Suprapubic skin (tissue), 4 donors: Measurements from ENCODE around the gene LYZL1.

ENCODE experiments used
- EP300 ChIP-seq: sonication (generic); formaldehyde crosslinking; IDR thresholded peaks from one replicate; pipeline ENCODE4 v1.6.1; 2017; ENCODE audit warnings: antibody characterized with exemption
- POLR2A ChIP-seq, 2 donors: fragments of 450-650 bp; IDR thresholded peaks; one replicate each; pipeline ENCODE4 v1.6.1; 2017; ENCODE audit warnings: antibody characterized with exemption in 2 of 2, mild to moderate bottlenecking in 2 of 2, moderate library complexity in 2 of 2
- POLR2AphosphoS5 ChIP-seq, 3 donors: sonication (generic); formaldehyde crosslinking; IDR thresholded peaks; one replicate each; pipeline ENCODE4 v1.6.1; 2017; ENCODE audit warnings: antibody characterized with exemption in 3 of 3
- TF ChIP-seq, protein P1 (sequence below), 2 donors: fragments of 200-600 bp in 1 of 2; fragments of 450-650 bp in 1 of 2; sonication (generic) in 1 of 2; IDR thresholded peaks; one replicate each; pipeline ENCODE4 v1.5.1; 2016 to 2019; ENCODE audit warnings: antibody characterized with exemption in 2 of 2, mild to moderate bottlenecking in 1 of 2, moderate library complexity in 1 of 2

DNA sequence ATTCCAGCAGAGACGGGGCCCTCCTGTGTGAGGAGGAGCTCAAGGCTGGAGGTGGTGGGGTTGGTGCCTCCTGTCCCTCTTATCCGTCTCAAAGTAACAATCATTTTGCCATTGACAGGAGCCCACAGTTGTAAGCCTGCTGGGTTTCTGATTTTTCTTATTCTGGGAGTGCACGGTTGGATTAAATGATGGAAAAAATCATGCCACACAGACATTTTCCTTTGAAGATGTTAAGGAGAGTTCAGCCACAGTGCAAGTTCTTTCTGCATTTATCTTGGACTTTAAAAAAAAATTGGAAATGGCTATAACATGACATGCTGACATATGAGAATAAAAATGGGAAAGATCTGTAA is 8.4 kb upstream of the LYZL1 start:
- TF ChIP-seq POLR2A (IDR thresholded peaks at IDR 0.05) (no peak), POLR2AphosphoS5 (IDR thresholded peaks at IDR 0.05) (no peak), EP300 (no peak)
- TF ChIP-seq, protein P1, sequence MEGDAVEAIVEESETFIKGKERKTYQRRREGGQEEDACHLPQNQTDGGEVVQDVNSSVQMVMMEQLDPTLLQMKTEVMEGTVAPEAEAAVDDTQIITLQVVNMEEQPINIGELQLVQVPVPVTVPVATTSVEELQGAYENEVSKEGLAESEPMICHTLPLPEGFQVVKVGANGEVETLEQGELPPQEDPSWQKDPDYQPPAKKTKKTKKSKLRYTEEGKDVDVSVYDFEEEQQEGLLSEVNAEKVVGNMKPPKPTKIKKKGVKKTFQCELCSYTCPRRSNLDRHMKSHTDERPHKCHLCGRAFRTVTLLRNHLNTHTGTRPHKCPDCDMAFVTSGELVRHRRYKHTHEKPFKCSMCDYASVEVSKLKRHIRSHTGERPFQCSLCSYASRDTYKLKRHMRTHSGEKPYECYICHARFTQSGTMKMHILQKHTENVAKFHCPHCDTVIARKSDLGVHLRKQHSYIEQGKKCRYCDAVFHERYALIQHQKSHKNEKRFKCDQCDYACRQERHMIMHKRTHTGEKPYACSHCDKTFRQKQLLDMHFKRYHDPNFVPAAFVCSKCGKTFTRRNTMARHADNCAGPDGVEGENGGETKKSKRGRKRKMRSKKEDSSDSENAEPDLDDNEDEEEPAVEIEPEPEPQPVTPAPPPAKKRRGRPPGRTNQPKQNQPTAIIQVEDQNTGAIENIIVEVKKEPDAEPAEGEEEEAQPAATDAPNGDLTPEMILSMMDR (IDR thresholded peaks at IDR 0.05), result no peak
